Lung microvascular endothelial cell (primary cell): Measurements from ENCODE around the gene ALK. TPM values are rescaled to one million over a fixed set of nuclear protein-coding genes. Genes with fewer than 3 reads are reported as not detected.

Experiments used
- DNase-seq, 2 donors: peaks; one replicate each; pipeline versions ENCODE4 v3.0.0 to v3.0.0-alpha.2; 2010; ENCODE audit warnings: low read depth in 2 of 2
- total RNA-seq: library from RNA; depleted of rRNA; stranded (reverse); fragments of >200 nt; gene quantifications from 2 replicates; pipeline ENCODE4 v1.2.1, GENCODE V29; 2014

The ALK gene
- total RNA-seq, 1 donor from 2014 or later, result not detected

- DNase-seq, result no peak
These were observed 309.5 kb downstream of the ALK start for GRCh38 chr2:29611850-29612249.

DNA sequence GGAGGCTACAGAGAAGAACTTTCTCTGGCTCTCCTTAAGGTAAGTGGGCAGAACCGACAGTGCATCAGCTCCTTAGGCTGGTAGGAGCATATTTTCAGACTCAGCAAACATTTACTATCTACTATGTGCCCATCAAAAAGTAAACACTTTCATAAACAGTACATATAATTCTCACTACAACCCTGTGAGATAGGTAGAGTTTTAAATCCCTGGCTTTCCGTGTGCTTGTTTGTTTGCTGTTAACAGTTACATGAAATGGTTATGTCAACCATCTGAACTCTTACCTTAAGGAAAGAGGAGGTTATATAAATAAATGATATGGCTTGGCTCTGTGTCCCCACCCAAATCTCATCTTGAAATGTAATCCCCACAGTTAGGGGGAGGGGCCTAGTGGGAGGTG is 310.1 kb downstream of the ALK start:
- DNase-seq, result no peak

DNA sequence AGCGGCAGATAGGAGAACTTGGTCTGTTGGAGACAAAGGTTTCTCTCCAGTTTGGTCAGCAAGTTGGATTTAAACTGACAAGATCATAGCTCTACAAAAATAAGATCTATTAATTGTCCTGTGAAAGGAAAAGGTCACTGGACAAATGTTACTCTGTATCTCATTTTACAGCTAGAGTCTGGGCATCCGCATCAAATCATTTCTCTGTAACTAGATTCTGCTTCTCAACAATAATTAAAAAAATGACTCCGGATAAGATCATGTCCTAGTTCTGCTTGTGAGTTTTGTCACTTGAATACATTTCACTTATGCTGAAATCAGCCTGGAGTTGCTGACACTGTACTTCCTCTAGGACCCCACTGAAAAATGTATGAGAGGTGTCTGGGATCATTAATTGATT is 310.8 kb downstream of the ALK start:
- DNase-seq, result no peak

DNA sequence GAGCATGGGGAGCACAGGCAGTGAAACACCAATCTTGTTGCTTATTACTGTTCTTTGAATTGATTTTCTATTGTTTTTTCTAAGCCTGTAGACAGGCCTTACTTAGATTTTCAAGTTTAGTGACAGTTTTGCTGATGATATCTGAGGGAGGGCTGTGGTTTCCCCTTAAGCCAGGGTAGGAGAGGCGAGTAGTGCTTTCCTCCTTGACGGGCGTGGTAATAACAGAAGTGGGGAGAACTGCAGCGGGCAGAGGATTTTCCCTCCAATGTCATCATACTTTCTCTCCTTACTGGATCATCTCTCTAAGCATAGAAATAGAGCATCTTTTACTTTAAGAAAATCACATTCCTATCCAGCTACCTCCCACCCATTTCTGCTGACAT is 314.4 kb downstream of the ALK start:
- DNase-seq, result no peak

DNA sequence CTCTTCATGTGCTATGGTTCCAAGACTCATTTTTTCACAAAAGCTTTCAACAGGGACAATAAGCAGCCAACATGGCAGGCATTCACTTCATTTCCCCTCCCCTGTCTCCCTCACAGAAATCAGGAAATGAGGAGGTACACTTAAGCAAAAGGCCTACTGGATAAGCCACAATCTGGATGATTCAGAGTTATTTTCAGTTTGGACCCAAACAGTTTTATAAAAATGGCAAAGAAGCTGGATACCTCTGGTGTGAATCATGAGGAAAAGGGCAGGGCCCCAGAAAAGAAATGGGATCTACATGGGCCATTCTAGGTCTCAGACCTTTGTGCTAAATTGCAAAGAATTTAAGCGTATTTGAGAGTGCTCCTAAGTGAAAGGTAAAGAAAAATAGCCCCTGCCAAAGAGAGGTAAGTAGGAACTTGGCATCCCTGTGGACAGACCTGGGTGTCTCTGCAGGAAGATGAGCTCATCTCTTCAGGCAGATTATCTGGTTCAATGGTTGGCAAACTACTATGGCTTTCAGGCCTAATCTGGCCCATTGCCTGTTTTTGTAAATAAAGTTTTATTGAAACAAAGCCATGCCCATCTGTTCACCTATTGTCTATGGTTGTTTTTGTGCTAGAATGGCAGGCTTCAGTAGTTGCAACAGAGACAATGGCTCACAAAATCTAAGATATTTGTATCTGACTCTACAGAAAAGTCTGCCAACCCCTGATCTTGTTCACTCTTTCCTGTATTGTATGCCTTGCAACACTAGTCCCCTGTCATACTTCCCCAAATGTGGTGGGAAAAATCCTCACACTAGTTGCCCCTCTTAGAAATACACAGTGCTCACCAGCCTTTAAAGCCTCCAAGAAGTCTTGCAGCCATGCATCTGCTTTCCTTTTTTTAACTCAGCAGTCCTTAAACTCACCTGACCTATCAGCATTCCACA is 315.0 kb downstream of the ALK start:
- peak in 1 of 2 donors; percentile 76 for DNase-seq

DNA sequence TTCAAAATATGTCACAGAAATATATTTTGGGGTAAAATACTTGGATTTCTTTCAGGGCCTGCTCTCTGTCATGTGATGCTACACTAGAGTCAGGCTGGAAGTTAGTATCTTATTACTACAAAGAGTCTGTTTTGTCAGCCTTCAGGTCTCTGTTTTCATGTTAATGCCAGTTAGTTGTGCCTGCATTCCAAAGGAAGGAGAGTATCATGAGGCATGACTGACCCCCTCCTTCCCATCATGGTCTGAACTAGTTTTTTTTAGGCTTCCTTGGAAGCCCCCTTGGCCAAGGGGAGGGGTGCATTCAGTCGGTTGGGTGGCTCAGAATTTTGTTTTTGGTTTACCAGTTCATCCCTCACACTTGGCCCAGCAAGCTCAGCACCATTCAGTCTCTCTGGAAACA is 318.0 kb downstream of the ALK start:
- DNase-seq, result no peak

DNA sequence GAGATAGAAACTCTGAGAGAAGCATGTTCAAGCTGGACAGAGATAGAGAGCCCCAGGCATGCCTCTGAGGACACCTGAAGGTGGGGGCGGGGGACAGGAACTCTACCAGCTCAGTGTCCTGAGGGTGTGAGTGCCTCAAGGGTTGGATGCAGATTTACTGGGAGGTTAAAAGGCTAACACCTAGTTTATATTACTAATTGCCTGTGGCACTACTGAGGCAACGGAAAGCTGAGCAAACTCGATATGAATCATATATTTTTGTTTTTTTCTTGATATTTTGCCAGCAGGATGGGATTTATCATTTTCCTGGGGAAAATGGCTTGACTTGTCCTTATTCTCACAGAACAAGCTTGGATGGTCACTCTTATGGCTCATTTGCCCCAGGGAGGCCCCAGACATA is 319.5 kb downstream of the ALK start:
- peak in 1 of 2 donors; percentile 27 for DNase-seq

DNA sequence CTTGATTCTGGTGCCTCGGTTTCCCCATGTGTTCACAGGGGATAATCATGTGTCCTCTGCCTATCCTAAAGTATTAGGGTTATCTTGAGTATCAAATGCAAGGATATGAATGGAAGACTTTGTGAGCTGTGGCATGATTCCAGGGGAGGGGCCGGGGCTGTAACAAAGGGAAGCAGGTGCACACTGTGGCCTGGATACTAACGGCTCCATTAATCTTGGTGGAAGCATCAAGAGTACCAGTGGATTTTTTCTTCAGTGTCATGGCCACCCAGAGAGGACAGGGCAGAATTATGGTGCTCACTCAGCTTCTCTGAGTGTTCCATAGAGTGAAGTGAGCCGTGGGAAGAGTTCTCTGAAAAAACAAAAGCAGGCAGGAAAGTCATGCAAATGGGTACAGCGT is 320.1 kb downstream of the ALK start:
- no peak for DNase-seq

DNA sequence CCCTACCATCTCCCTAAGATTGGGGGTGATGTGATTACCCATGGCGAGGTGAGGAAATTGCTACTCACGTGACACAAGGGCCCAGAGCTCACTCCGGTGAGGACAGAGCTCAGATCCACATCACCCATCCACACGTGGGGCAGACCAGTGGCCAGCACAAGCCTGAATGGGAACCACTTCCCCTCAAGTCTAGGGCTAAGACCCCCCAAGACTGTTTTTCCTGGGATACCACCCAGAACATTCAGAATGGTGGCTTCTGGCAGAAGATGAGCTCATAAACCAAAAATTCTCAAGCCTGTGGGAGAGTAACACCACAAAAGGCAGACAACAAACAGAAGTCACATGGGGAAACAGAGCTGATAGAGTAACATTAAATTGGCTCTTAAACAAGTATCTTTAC is 321.4 kb downstream of the ALK start:
- no peak for DNase-seq

- DNase-seq, result no peak
These were observed 322.4 kb downstream of the ALK start for GRCh38 chr2:29598978-29599377.

DNA sequence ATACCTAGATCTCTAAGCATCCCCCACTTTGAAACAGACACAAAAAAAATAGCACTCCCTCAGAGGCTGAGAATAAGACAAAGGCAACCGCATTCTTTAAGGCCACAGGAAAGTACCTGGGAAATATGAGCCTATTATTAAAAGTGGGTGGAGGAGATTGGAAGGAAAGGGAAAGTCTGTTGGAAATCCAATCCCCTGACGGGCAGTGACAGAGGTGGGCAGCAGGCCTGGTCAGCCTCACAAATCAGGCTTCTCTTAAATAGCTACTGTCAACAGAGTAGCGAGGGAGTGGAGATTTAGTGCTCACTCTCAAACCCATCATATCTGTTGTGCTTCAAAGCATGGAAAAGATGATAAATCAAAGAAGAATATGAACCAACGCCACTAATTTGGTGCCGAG is 324.4 kb downstream of the ALK start:
- DNase-seq, result no peak

- no peak for DNase-seq
These were observed 324.8 kb downstream of the ALK start for GRCh38 chr2:29596584-29596983.

DNA sequence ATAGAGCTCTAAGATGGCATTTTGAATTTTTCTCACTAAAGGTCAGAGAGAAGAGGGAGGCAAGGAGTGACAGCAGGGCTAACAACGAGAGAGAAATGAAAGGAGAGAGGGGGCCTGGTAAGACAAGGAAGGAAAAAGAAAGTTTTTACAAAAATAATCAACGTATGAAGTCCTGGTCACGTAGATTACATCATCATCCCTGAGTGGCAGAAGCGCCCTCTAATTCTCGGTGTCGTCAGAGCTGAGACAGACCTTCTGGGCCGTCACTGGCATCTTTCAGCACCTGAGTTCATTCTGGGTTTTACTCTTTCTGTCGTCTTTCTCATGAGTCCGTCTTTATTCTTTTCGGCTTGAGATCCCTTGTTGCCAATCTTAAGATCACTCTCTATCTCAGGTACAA is 329.8 kb downstream of the ALK start:
- DNase-seq, result no peak

- DNase-seq, result no peak
These were observed 331.2 kb downstream of the ALK start for GRCh38 chr2:29590211-29590610.

- DNase-seq, result no peak
These were observed 331.8 kb downstream of the ALK start for GRCh38 chr2:29589440-29590103.

DNA sequence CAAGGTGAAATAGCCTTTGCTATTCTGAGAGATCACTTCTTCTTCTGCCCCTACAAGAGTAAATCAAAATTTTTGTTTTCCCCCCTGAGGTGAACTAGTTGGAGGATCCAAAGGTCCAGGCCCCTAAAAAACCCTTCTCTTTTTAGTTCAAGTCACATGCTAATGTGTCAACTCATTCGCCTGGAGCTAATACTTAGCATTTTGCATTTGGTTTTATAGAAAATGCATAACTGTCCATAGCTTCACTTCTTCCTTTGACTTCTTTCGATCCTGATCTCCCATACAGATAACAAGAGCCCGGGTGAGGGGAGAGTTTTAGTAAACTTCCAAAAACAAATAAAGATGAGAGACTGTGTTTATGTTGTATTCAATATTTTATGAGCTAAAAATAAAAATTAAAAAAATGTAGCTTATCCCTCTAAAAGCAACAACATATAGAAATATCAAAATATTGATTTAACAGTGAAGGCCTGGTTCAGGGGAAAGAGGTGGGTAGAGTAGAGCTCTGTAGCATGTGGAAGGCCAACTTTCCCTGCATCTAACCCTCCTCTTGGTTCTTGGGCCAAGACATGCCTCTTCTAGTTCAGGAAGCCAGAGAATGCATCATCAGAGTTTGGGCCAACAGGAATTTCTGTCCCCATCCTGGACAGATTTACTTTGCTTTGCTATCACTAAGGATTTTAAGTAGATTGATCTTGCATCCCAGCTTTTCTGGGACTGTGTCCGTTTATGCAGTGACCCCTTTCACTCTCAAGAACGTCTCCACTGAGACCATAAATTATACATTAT is 333.8 kb downstream of the ALK start:
- DNase-seq, result no peak

DNA sequence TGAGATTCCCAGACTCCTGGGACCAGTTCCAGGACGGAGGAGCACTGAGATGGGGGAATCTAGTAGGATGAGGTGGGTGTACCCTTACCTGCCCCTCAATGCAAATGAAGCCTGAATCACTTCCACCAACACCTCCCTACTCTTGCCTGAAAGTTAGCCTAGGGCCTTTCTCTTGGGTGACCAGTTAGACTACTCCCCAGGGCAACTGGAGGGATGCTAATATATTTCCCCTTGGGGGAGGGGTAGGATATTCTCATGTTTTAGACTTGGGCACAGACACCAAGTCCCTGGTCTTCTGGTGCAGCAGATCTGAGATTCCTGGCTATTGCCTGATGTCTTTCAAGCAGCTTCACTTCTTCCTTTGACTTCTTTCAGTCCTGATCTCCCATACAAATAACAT is 334.5 kb downstream of the ALK start:
- DNase-seq, result no peak

DNA sequence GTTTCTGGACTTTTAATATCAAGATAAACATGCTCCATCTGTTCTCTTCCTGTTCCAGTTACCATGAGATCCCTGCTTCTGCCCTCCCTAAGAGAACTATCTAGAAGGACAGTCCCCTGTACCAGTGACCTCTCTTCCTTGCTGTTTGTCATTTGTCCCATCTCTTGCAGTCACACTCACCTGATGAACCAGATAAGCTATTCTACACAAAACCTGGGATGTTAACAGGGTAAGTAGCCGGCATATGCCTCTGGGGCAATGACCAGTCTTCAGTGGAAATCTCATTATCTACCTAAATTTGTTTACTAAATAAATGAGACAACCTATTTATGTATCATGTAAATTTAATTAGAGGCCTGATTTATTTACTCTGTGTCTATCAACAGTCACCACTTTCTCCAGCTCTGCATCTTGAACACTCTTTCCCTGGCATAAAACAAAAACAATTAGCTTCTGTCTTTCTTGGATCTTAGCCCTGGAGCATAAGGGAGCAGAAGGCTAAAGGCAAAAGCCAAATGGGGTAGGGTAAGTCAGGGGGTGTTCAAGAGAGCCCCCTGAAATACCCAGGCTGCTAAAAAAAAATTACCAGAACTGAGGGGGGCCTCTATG is 337.7 kb downstream of the ALK start:
- no peak for DNase-seq

GRCh38 chr2:29583104-29583503 is 338.3 kb downstream of the ALK start:
- no peak for DNase-seq

DNA sequence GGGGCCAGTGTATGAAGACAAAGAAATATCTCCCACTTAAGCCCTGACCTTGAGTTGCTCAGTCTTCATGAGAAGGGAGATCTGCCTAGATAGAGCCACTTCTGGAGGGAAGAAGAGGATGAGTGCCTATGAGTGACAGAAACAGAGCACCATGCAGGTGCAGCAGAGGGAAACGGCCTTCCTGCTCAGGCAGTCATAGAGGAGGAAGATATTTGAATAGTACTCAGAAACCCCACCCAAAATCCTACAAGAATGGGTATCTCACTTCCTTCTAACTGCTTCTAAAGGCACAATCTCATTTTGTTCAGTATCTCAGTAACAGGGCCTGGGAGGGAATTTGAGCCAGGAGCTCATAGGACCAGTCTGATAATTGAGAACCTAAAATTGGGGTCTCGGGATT is 339.3 kb downstream of the ALK start:
- DNase-seq, result no peak

GRCh38 chr2:29580223-29580622 is 341.2 kb downstream of the ALK start:
- no peak for DNase-seq
